ENCODE data around the gene NEK6.

DNA sequence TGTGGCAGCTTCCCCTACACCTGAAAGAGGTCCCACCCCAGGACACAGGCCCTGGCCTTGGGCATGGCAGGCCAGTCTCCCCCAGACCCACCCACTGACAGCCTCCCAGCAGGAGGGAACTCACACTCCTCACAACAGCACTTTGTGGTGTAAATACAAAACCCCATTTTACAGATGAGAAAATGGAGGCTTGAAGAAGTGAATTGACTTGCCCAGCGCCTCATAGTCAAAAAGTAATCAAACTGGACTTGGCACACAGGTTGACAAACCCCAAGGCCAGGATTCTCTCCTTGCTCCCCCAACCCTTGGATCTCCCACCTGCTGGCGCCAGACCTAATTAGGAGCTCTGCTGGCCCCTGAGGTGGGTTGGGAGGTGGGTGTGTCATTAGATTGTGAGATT, 29.2 kb upstream of the NEK6 start:
- TF ChIP-seq, protein P1, sequence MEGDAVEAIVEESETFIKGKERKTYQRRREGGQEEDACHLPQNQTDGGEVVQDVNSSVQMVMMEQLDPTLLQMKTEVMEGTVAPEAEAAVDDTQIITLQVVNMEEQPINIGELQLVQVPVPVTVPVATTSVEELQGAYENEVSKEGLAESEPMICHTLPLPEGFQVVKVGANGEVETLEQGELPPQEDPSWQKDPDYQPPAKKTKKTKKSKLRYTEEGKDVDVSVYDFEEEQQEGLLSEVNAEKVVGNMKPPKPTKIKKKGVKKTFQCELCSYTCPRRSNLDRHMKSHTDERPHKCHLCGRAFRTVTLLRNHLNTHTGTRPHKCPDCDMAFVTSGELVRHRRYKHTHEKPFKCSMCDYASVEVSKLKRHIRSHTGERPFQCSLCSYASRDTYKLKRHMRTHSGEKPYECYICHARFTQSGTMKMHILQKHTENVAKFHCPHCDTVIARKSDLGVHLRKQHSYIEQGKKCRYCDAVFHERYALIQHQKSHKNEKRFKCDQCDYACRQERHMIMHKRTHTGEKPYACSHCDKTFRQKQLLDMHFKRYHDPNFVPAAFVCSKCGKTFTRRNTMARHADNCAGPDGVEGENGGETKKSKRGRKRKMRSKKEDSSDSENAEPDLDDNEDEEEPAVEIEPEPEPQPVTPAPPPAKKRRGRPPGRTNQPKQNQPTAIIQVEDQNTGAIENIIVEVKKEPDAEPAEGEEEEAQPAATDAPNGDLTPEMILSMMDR (IDR thresholded peaks at IDR 0.05; ENCODE audit: low read depth, low read length): no peak
- TF ChIP-seq POLR2A (IDR thresholded peaks at IDR 0.05; ENCODE audit: extremely low read depth, insufficient read length) (no peak), MYC (IDR thresholded peaks at IDR 0.05; ENCODE audit: low read depth, low read length) (no peak)
- TF ChIP-seq, protein P2, sequence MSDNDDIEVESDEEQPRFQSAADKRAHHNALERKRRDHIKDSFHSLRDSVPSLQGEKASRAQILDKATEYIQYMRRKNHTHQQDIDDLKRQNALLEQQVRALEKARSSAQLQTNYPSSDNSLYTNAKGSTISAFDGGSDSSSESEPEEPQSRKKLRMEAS (IDR thresholded peaks at IDR 0.05; ENCODE audit: low read depth, low read length): no peak

All from NB4 (cell line).